GM10248 (cell line): ENCODE data around the gene C2orf42.
"Not testable (repeated sequence)": the region's sequence is repeated elsewhere in the genome, so short reads cannot be mapped to it uniquely, and the experiment has no call there.

Experiments used
- CTCF ChIA-PET: fragments of 300-600 bp; sonication (Branson Sonifier 250); formaldehyde crosslinking; extraction: SDS; loops from one replicate; lab custom pipeline; 2021; ENCODE audit warnings: antibody characterized with exemption; lab: Yijun Ruan, JAX
- POLR2A ChIA-PET: fragments of 350-650 bp; sonication (Branson Sonifier 250); formaldehyde crosslinking; extraction: SDS; loops from one replicate; lab custom pipeline; 2020; ENCODE audit warnings: antibody characterized with exemption; lab: Yijun Ruan, JAX
- DNase-seq: peaks from one replicate; pipeline ENCODE4 v3.0.0; 2012; ENCODE audit errors: extremely low spot score
- TF ChIP-seq, protein P1 (sequence below): IDR thresholded peaks from 2 replicates; pipeline ENCODE4 v1.5.1; 2012; ENCODE audit warnings: mild to moderate bottlenecking, low read depth; ENCODE audit errors: extremely low read depth, missing control alignments, control extremely low read depth

Gene C2orf42

DNA sequence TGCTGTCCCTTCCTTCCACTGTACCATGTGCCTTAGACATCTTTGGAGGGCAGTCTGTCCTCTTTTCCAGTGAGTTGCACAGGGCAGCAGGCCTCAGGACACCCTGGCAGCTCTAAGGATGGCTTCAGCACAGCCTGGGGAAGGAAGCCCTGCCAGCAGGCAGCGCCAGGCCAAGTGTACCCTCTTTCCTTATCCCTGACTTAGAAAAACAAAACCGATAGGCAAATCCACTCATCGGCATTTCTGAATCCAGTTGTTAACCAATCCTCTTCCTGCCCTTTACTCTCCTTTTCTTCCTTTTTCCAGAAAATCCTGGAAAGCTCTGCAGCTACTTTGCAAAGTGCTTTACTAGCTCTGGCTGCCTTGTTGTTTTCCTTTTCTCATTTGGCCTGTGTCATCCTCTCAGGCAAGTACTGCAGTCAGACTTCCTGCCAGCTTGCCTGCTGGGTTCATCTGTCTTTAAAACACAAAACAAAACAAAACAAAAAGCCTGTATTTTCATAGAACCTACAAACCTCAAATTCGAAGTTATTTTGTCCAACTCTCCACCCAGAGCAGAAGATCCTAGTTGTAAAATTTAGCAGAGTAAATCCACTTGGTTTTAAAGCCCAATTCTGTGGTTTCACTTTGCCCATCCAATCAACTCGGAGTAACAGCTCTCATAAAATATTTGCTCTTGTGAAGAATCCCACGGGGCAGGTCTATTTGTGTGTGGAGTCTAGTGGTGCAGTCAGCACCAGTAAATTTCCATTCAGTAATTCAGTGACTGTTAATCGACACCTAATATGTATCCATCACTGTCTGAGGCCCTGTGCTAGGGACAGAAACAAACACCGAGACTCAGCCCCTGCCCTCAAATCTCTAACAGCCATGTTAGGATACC lies 58.3 kb downstream of the C2orf42 start:
- ChIA-PET POLR2A (interaction anchor here (2.1 to 2.5 kb wide), 2 partner anchors 11 to 218 kb away, joined by 7 to 11 read pairs; partner anchors contain the start of gene MXD1), CTCF (interaction anchor here (0.9 to 5.4 kb wide), 15 partner anchors 8 to 408 kb away, joined by 3 to 33 read pairs (median 5); partner anchors contain the start of gene MXD1)
- DNase-seq = peak; percentile 56
- TF ChIP-seq, protein P1, sequence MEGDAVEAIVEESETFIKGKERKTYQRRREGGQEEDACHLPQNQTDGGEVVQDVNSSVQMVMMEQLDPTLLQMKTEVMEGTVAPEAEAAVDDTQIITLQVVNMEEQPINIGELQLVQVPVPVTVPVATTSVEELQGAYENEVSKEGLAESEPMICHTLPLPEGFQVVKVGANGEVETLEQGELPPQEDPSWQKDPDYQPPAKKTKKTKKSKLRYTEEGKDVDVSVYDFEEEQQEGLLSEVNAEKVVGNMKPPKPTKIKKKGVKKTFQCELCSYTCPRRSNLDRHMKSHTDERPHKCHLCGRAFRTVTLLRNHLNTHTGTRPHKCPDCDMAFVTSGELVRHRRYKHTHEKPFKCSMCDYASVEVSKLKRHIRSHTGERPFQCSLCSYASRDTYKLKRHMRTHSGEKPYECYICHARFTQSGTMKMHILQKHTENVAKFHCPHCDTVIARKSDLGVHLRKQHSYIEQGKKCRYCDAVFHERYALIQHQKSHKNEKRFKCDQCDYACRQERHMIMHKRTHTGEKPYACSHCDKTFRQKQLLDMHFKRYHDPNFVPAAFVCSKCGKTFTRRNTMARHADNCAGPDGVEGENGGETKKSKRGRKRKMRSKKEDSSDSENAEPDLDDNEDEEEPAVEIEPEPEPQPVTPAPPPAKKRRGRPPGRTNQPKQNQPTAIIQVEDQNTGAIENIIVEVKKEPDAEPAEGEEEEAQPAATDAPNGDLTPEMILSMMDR = no peak

DNA sequence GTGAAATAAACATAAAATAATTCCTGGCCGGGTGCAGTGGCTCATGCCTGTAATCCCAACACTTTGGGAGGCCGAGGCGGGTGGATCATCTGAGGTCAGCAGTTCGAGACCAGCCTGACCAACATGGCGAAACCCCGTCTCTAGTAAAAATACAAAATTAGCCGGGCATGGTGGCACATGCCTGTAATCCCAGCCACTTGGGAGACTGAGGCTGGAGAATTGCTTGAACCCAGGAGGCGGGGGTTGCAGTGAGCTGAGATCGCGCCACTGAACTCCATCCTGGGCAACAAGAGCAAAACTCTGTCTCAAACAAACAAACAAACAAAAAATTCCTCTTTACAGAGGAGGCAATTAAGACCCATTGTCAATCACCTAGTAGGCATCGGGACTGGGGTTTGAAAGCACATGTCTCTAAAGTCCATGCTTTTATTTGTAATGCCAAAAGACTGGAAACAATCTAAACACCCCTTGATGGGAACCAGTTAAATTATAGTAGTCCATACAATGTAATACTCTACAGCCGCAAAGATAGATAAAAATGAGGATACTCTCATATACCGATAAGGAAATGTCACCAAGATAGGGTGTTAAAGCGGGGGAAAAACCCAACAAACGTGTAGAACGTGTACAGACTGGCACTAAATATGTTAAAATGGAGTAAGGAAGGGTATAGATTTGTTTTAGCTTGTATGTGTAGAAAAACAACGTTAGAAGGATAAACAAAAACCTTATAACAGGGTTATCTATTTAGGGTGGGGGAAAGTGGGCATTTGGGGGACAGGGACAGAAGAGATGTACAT lies 59.3 kb downstream of the C2orf42 start:
- ChIA-PET POLR2A (interaction anchor here (2.1 to 2.5 kb wide), 2 partner anchors 10 to 217 kb away, joined by 7 to 11 read pairs; partner anchors contain the start of gene MXD1), CTCF (interaction anchor here (1.4 to 5.4 kb wide), 4 partner anchors 9 to 220 kb away, joined by 6 to 33 read pairs (median 24); no protein-coding TSS in a partner anchor)
- DNase-seq = not testable (repeated sequence)

DNA sequence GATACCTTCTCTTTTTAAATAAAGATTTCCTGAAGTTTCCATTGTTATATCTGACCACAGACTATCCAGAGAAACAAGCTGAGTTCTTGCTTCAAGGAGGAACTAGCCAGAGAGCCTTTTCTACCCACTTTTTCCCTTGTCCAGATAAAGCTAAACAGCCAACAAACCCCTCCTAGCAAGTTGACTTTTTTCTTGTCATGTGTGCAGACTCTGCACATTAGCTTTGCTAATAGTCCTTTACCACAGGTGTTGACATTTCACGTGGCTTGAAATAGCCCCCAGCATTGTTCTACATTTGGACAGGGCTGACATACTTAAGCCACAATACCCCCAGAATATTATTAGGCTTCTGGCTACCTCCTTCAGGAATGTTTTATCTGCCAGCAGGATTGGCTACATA lies 62.8 kb downstream of the C2orf42 start:
- CTCF ChIA-PET = interaction anchor here (1.4 to 3.2 kb wide), 4 partner anchors 9 to 57 kb away, joined by 4 to 15 read pairs (median 10); no protein-coding TSS in a partner anchor
- no peak for DNase-seq
- TF ChIP-seq, protein P1 = no peak
- POLR2A ChIA-PET = no interaction called here

DNA sequence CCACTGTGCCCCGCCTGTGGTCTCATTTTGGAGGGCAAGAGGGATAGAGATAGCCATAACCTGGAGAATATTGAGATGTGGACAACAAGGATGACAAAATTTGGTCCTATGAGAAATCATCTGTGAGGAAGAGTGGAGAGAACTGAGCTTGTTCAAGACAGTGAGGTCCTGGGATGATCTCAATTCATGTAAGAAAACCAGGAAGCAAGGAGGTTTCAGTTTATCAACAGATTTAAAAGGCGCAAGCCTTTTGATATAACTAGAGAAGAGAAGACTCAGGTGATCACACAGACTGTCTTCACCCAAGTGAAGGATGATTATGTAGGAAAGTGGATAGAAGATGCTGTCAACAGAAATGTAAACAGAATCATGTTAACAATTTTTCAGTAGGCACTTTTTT lies 64.4 kb downstream of the C2orf42 start:
- POLR2A ChIA-PET = interaction anchor here (0.8 kb wide), 1 partner anchor 41 kb away, joined by 5 read pairs; no protein-coding TSS in a partner anchor
- CTCF ChIA-PET = interaction anchor here (0.7 to 3.2 kb wide), 7 partner anchors 10 to 55 kb away, joined by 4 to 16 read pairs (median 13); no protein-coding TSS in a partner anchor

DNA sequence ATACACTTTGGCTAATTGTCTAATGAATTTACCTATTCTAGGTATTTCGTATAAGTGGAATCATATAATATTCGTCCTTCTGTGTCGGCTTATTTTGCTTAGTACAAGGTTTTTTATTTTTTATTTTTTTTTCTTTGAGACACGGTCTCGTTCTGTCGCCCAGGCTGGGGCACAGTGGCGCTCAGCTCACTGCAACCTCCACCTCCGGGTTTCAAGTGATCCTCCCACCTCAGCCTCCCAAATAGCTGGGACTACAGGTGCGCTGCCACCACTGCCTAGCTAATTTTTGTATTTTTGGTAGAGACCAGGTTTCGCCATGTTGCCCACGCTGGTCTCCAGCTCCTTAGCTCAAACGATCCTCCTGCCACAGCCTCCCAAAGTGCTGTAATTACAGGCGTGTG lies 65.3 kb downstream of the C2orf42 start:
- ChIA-PET CTCF (interaction anchor here (1.5 to 3.2 kb wide), 7 partner anchors 10 to 401 kb away, joined by 5 to 16 read pairs (median 13); no protein-coding TSS in a partner anchor), POLR2A (interaction anchor here (0.8 to 1.5 kb wide), 4 partner anchors 17 to 42 kb away, joined by 3 to 5 read pairs (median 3); no protein-coding TSS in a partner anchor)
- TF ChIP-seq, protein P1 = no peak
- DNase-seq = no peak

More for the DNA sequence above, 64.4 kb downstream of the C2orf42 start:
- no peak for DNase-seq
- TF ChIP-seq, protein P1 = no peak

DNA sequence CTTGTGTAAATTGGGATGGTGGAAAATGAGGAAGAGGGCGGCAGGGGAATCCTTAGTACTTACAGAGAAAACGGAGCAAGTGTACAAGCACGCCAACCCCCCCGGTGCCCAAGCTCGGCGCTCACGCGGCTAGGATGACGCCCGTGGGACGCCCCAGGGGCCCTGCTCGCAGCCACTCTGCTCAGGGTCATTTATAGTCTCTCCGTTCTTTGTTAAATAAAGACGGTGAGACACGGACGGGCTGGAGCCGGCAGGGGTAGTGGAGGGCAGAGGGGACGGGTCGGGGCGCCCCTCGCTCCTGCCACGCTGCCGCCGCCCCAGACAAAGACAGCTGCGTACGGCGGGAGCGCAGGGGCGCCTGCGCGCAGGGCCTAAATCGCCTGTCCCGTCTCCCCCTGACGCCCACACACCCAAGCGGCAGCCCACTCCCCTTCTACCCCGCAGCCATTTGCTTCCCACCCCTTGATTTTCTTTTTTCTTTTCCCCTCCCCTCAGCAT lies 65.8 kb downstream of the C2orf42 start:
- DNase-seq = peak; percentile 46
- TF ChIP-seq, protein P1 = no peak
- ChIA-PET POLR2A (interaction anchor here (0.6 to 1.5 kb wide), 7 partner anchors 9 to 75 kb away, joined by 3 to 4 read pairs (median 3); no protein-coding TSS in a partner anchor), CTCF (interaction anchor here (1.1 to 3.2 kb wide), 9 partner anchors 8 to 400 kb away, joined by 3 to 16 read pairs (median 8); partner anchors contain the start of gene MXD1)
